Progenitor cell of endocrine pancreas (in vitro differentiated cells): ENCODE results near the gene USHBP1. TPM values are rescaled to one million over a fixed set of nuclear protein-coding genes. Genes with fewer than 3 reads are reported as not detected.

Source experiments
- DNase-seq: peaks from one replicate; pipeline ENCODE4 v3.0.0; 2021; ENCODE audit warnings: low spot score; ENCODE audit not compliant: unreplicated experiment
- H3K27ac Mint-ChIP-seq: 2 replicates; pipeline ENCODE4 v1.8.0; 2021; ENCODE audit warnings: mild to moderate bottlenecking, moderate library complexity, mixed read lengths
- H3K27me3 Mint-ChIP-seq: 2 replicates; pipeline ENCODE4 v1.8.0; 2021; ENCODE audit warnings: mixed read lengths
- H3K36me3 Mint-ChIP-seq: 2 replicates; pipeline ENCODE4 v1.8.0; 2022; ENCODE audit warnings: mixed read lengths; ENCODE audit not compliant: insufficient read depth
- H3K4me1 Mint-ChIP-seq: 2 replicates; pipeline ENCODE4 v1.8.0; 2021; ENCODE audit warnings: low read depth, mixed read lengths
- H3K4me3 Mint-ChIP-seq: 2 replicates; pipeline ENCODE4 v1.8.0; 2021; ENCODE audit warnings: low read depth, mild to moderate bottlenecking, moderate library complexity, mixed read lengths
- H3K9me3 Mint-ChIP-seq: 2 replicates; pipeline ENCODE4 v1.8.0; 2021; ENCODE audit warnings: low read depth, mixed read lengths
- total RNA-seq: library from RNA; stranded (reverse); gene quantifications from 2 replicates; pipeline ENCODE4 v1.2.1, GENCODE V29; 2021
- TF ChIP-seq, protein P1 (sequence below): fragments of 200-600 bp; sonication (generic); IDR thresholded peaks from one replicate; pipeline ENCODE4 v1.5.0; 2021; ENCODE audit warnings: antibody characterized with exemption, mild to moderate bottlenecking; ENCODE audit not compliant: unreplicated experiment

Gene USHBP1
- total RNA-seq, 1 donor from 2014 or later, result 0.38 TPM

DNA sequence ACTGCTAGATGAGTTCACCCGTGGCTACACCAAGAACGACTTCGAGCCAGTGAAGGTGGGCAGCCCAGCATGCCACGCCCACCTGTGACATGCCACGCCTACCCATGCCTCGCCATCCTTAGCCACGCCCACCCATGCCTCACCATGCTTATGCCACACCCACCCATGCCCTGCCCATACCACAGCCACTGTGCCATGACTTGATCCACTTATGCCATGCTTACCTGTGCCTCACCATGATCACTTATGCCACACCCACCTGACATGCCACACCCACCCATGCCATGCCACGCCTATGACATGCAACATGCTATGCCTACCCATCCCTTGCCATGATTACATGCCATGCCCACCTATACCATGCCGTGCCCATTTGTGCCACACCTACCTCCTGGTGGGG is 62.3 kb downstream of the USHBP1 start:
- Mint-ChIP-seq H3K4me3 (no peak overlapping the region), H3K36me3 (peaks cover 30% of the 10 kb centered on the region)
- no peak for DNase-seq

DNA sequence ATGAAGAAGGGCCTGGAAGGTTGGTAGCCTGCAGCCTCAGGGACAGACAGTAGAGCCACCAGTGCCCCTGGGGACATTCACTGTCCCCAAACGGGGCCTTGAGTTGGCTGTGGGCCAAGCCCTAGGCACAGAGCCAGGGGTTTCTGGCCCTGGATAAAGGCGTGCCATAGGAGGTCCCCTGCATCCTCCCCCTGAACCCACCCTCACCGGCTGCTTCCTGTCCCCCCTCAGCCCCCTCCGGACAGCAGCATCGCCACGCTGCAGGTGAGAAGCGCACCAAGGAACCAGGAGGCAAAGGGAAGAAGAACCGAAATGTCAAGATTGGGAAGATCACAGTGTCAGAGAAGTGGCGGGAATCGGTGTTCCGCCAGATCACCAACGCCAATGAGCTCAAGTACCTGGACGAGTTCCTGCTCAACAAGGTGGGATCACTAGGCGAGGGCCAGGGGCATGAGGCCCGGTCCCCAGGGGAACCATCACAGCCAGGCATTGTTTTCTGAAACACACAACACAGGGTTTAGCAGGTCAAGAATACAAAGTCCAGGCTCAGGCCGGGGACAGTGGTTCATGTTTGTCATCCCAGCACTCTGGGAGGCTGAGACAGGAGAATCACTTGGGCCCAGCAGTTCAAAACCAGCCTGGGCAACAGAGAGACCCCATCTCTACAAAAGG is 64.0 kb downstream of the USHBP1 start:
- H3K27ac Mint-ChIP-seq, result no peak overlapping the region
- DNase-seq, result no peak
- no peaks in the 10 kb centered on the region for H3K9me3 Mint-ChIP-seq
- TF ChIP-seq, protein P1, sequence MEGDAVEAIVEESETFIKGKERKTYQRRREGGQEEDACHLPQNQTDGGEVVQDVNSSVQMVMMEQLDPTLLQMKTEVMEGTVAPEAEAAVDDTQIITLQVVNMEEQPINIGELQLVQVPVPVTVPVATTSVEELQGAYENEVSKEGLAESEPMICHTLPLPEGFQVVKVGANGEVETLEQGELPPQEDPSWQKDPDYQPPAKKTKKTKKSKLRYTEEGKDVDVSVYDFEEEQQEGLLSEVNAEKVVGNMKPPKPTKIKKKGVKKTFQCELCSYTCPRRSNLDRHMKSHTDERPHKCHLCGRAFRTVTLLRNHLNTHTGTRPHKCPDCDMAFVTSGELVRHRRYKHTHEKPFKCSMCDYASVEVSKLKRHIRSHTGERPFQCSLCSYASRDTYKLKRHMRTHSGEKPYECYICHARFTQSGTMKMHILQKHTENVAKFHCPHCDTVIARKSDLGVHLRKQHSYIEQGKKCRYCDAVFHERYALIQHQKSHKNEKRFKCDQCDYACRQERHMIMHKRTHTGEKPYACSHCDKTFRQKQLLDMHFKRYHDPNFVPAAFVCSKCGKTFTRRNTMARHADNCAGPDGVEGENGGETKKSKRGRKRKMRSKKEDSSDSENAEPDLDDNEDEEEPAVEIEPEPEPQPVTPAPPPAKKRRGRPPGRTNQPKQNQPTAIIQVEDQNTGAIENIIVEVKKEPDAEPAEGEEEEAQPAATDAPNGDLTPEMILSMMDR, result no peak
- no peak overlapping the region for H3K4me3 Mint-ChIP-seq
- H3K36me3 Mint-ChIP-seq, result peaks cover 33% of the 10 kb centered on the region
- H3K4me1 Mint-ChIP-seq, result no peaks in the 10 kb centered on the region
- H3K27me3 Mint-ChIP-seq, result no peaks in the 10 kb centered on the region

More for the DNA sequence above, 62.3 kb downstream of the USHBP1 start:
- Mint-ChIP-seq H3K9me3 (no peaks in the 10 kb centered on the region), H3K27me3 (no peaks in the 10 kb centered on the region), H3K4me1 (no peaks in the 10 kb centered on the region), H3K27ac (no peak overlapping the region)
- TF ChIP-seq, protein P1, result no peak

Other genes with a start within 250 kb of the USHBP1 start
- 58.6 and 63.4 TPM in 2 replicates for gene CPAMD8, start 237.9 kb downstream of the USHBP1 start, total RNA-seq
- gene HAUS8, start 189.3 kb downstream of the USHBP1 start, total RNA-seq, result 17.7 and 21.7 TPM in 2 replicates
- 78.5 and 79.7 TPM in 2 replicates for gene MYO9B, start 189.0 kb downstream of the USHBP1 start, total RNA-seq
- 23.6 and 27.2 TPM in 2 replicates for gene USE1, start 49.4 kb downstream of the USHBP1 start, total RNA-seq
- 20.1 and 21.8 TPM in 2 replicates for gene OCEL1, start 38.5 kb downstream of the USHBP1 start, total RNA-seq
- 134 and 150 TPM in 2 replicates for gene NR2F6, start 18.8 kb downstream of the USHBP1 start, total RNA-seq
- 93.4 and 113 TPM in 2 replicates for gene BABAM1, start 2.7 kb upstream of the USHBP1 start, total RNA-seq
- 6.4 and 8.1 TPM in 2 replicates for gene ANKLE1, start 17.2 kb upstream of the USHBP1 start, total RNA-seq
- 16.2 and 16.9 TPM in 2 replicates for gene ABHD8, start 38.7 kb upstream of the USHBP1 start, total RNA-seq
- gene MRPL34, start 41.1 kb upstream of the USHBP1 start, total RNA-seq, result 54.0 and 54.4 TPM in 2 replicates
- gene DDA1, start 44.8 kb upstream of the USHBP1 start, total RNA-seq, result 38.6 and 41.4 TPM in 2 replicates
- gene ANO8, start 70.1 kb upstream of the USHBP1 start, total RNA-seq, result 45.2 and 45.3 TPM in 2 replicates
- gene GTPBP3, start 72.8 kb upstream of the USHBP1 start, total RNA-seq, result 44.5 and 46.9 TPM in 2 replicates
- 0.12 and 0.42 TPM in 2 replicates for gene PLVAP, start 112.6 kb upstream of the USHBP1 start, total RNA-seq
- gene CCDC194, start 129.5 kb upstream of the USHBP1 start, total RNA-seq, result not detected in 2 replicates
- gene BST2, start 140.9 kb upstream of the USHBP1 start, total RNA-seq, result 0.60 and 0.67 TPM in 2 replicates
- 50.7 and 56.6 TPM in 2 replicates for gene MVB12A, start 155.3 kb upstream of the USHBP1 start, total RNA-seq
- gene TMEM221, start 183.9 kb upstream of the USHBP1 start, total RNA-seq, result 3.6 and 4.5 TPM in 2 replicates
- gene NXNL1, start 196.2 kb upstream of the USHBP1 start, total RNA-seq, result not detected in 2 replicates
- 16.7 and 19.8 TPM in 2 replicates for gene SLC27A1, start 205.8 kb upstream of the USHBP1 start, total RNA-seq
- 102 and 107 TPM in 2 replicates for gene PGLS, start 246.9 kb upstream of the USHBP1 start, total RNA-seq